ENCODE data around the gene LAIR1. TPM values are rescaled to one million over a fixed set of nuclear protein-coding genes. Genes with fewer than 3 reads are reported as not detected.
"Not testable (repeated sequence)": the region's sequence is repeated elsewhere in the genome, so short reads cannot be mapped to it uniquely, and the experiment has no call there.

The LAIR1 gene
- total RNA-seq, 4 donors from 2014 or later, result 0.57 to 11.4 (median 6.1) TPM

DNA sequence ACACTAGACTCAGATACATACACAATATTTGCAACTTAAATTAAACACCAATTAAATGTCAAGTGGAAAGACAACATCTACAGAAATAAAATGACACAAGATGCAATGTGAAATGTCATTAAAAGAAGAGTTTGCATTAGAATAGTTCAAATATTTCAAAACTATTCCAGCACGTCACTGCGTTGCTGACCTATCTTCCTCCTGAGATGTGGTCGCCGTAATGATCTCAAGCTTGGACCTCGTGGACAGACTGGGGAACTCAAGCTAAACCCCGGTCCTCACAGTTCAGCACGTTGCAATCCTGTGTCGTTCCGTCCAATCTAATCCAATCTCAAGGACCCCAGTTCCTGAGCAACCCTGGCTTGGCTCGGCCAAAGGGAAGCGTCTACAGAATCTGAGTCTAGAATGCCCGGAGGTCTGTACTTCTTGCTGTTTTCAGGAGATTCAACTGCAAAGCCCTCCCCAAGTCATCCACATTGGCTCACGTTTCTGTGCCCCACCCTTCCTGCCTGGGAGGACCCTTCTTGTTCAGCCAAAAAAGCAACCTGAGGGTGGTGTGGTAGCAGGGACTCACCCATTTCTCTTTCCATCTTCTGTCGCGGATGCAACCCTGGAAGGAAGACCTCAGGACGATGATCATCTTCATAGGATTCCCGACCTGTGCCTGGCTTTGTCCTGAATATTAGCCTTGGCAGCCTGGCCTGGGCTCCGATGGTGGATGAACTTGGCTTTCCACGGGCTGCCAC lies 5.1 kb upstream of the LAIR1 start:
- Histone ChIP-seq H3K4me3 (peak overlapping the region in 2 of 4 donors; percentile 5 to 15), H3K27ac (peak overlapping the region in 1 of 4 donors; percentile 44)
- H3K4me1 ChIP-seq; intact Hi-C loops (cut with DNase I); H3K36me3 ChIP-seq; H3K9me3 ChIP-seq; H3K27me3 ChIP-seq; DNase-seq: not testable (repeated sequence)
- 58 to 65% methylated on average over 5 to 9 of the region's 19 CpGs for WGBS, 2 donors

GRCh38 chr19:54369082-54369687 lies 4.5 kb upstream of the LAIR1 start:
- intact Hi-C loops (cut with DNase I), result no loop called here
- peak overlapping the region in 2 of 4 donors; percentile 44 to 58 for H3K27ac ChIP-seq
- no peak for DNase-seq
- 46 to 47% methylated on average over 7 to 8 of the region's 8 CpGs for WGBS, 2 donors
- H3K4me1 ChIP-seq, result no peaks in the 10 kb centered on the region
- H3K36me3 ChIP-seq, result no peaks in the 10 kb centered on the region
- no peaks in the 10 kb centered on the region for H3K9me3 ChIP-seq
- TF ChIP-seq POLR2A (IDR thresholded peaks at IDR 0.05) (no peak), CTCF (IDR thresholded peaks at IDR 0.05) (no peak)
- H3K27me3 ChIP-seq, result peaks cover 0 to 6% (median 0%) of the 10 kb centered on the region in 4 donors
- peak overlapping the region in 1 of 4 donors; percentile 15 for H3K4me3 ChIP-seq

DNA sequence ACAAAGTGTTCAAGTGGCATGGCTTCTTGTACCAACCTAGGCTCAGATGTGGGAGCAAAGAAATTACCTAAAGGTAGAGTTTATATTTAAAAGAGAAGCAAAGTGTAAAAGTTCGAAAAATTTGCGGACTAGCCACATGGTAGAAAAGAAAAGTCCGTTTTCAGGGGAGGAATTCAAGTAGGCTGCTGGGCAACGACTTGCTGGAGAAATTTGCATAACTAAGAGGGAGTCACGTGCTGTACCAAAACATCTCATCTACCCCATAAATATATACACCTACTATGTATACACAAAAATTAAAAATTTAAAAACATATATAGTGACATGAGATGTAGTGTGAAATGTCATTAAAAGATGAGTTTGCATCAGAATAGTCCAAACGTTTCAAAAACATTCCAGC lies 2.1 kb upstream of the LAIR1 start:
- H3K4me1 ChIP-seq, result no peaks in the 10 kb centered on the region
- no peak overlapping the region for H3K27ac ChIP-seq
- H3K4me3 ChIP-seq, result no peak overlapping the region
- H3K36me3 ChIP-seq, result no peaks in the 10 kb centered on the region
- 43 to 51% methylated on average over 6 of the region's 6 CpGs for WGBS, 2 donors
- H3K9me3 ChIP-seq, result no peaks in the 10 kb centered on the region
- no peak for DNase-seq
- intact Hi-C loops (cut with DNase I), result no loop called here
- no peaks in the 10 kb centered on the region for H3K27me3 ChIP-seq
- no peak for TF ChIP-seq POLR2A (IDR thresholded peaks at IDR 0.05)
- TF ChIP-seq CTCF (IDR thresholded peaks at IDR 0.05), result no peak

- H3K4me3 ChIP-seq; H3K9me3 ChIP-seq; DNase-seq; H3K4me1 ChIP-seq; H3K27me3 ChIP-seq; H3K27ac ChIP-seq; intact Hi-C loops (cut with DNase I); H3K36me3 ChIP-seq: not testable (repeated sequence)
- WGBS, 2 donors, result 86 to 87% methylated on average over 13 of the region's 13 CpGs
These were observed 1.1 kb upstream of the LAIR1 start for GRCh38 chr19:54365798-54366197.

DNA sequence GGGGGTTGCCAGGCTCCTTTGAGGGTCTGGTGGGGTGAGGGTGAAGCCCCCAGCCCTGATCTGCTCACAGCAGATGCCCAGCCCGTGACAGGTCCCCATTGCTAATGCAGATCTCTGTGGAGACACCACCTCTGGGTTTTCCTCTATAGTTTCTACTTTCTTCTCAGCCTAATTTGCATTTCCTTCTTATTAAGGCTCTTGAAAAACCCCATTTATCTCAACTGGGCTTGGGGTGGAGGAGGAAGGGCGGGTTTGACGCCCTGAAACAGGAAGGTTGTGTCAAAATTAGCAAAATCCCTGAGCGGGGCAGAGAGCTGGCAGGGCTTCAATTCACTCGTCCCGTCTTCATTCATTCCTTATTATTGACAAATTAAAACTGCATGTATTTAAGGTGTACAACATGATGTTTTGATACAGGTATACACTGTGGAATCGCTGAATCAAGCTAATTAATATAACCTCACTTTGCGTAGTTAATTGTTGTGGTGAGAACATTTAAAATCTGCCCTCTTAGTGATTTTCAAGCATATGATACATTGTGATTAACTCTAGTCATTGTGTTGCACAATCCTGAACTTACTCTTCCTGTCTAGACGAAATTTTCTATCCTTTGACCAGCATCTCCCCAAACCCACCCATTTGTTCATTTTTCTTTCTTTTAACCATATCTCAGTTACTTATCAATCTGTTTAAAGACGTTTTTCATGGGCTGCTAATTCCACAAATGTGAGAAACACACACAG lies 2.9 kb downstream of the LAIR1 start:
- intact Hi-C loops (cut with DNase I); H3K27ac ChIP-seq; H3K9me3 ChIP-seq; DNase-seq; H3K36me3 ChIP-seq; H3K27me3 ChIP-seq; H3K4me1 ChIP-seq: not testable (repeated sequence)
- WGBS, 2 donors, result 33 to 45% methylated on average over 4 to 5 of the region's 10 CpGs
- H3K4me3 ChIP-seq, result peak overlapping the region in 2 of 4 donors; percentile 16 to 21

- H3K4me1 ChIP-seq; H3K36me3 ChIP-seq; H3K27me3 ChIP-seq; intact Hi-C loops (cut with DNase I); H3K4me3 ChIP-seq; H3K27ac ChIP-seq; H3K9me3 ChIP-seq; DNase-seq: not testable (repeated sequence)
- TF ChIP-seq CTCF (IDR thresholded peaks at IDR 0.05), result peak in 1 of 6 experiments; percentile 9
- 82% methylated on average over 4 of the region's 21 CpGs; no CpG with 5 or more reads in 1 of the 2 donors for WGBS, 2 donors
These were observed 5.4 kb downstream of the LAIR1 start for GRCh38 chr19:54359149-54359820.
